A549 treated with AZD9567 at 1 μM for 4 hours (cell line): ENCODE results near the gene OPTN. TPM values are rescaled to one million over a fixed set of nuclear protein-coding genes. Genes with fewer than 3 reads are reported as not detected.

Experiments used
- total RNA-seq: library from RNA; stranded (reverse); fragments of 200-300 nt; extraction: Qiagen RNA extraction; gene quantifications from 5 replicates; pipeline ENCODE4 v1.2.3, GENCODE V29; 2022; ENCODE audit not compliant: insufficient read depth

Gene OPTN
- total RNA-seq, result 50.1 to 62.0 TPM (median 55.4 TPM) in 5 replicates

DNA sequence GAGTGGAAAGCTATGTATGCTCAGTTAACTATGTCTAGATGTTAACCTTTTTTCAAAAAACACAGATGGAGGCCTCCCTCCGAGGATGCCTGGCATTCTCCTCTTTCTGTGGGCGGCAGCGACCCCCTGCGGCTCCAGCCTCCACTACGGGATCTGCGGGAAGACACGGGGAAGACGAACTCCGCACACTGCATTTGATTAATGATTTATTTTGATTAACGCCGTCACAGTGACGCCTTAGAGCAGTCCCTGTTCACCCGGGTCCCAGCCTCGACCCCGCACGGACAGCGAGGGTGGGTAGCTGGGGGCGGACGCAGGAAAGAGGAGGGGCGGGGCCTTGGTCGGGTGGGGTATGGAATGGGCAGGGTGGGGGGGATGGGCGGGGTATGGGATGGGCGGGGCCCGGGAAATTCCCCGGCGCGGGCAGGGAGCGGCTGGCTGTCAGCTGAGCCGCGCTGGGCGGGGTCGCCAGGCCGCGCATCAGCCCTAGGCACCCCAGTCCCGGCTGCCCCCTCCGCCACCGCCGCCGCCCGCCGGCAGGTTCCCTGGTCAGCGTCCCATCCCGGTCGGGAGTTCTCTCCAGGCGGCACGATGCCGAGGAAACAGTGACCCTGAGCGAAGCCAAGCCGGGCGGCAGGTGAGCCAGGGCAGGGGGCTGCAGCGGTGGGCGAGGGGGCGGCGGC, at the start of gene OPTN:
OPTN (plus strand) TSS at position 498 of the 683 bp plus-strand sequence. CDS start 8,960 bp downstream, outside the sequence.

DNA sequence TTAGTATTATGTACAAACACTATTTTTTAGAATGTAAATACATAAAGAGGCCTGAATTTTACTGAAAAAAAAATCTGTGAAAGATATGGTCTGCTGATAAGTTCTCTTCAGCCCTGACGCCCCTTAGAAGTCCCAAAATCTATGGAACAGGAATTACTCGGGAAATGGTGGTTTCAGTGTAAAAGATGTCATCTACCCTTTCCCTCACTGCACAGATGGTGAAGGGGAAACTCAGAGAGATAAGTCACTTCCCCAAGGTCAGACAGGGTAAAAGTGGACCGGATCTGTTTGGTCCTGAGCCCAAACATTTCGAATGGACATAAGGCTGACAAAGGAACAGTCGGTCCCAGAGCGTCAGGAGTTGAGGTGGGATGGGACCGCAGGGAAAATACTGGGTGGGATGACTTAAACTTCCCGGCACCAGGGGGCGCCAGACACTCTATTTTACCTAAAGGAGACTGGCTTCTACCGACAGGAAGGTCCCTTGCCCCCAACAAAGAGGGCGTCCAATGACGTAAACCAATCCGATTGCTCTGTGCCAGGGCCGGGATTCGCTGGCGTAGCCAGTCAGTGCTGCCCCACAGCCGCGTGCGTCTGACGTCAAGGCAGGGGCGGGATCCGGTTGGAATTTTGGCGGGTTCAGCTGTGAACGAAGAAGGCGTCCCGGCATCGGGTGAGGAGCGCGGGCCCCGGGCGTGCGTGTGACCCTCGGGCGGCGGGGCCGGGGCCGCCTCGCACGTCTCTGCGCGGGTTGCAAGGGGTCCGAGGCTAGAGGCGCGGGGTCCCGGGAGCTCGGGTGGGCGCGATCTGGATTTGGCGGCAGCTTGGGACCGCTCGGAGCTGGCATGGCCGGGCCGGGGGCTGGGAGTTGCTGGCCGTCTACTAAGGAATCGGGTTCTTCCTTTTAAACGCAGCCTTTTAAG, 61.2 kb downstream of the OPTN start, which contains the start of gene MCM10:
MCM10 (plus strand) TSS at position 625 of the 923 bp plus-strand sequence. CDS start 2,645 bp downstream, outside the sequence.

Other genes with a start within 250 kb of the OPTN start
- gene CCDC3, start 98.5 kb upstream of the OPTN start, total RNA-seq, result 0.92 to 1.2 TPM (median 1.0 TPM) in 4 of 5 replicates, not detected in the other
- 22.3 to 25.4 TPM (median 23.8 TPM) in 5 replicates for gene MCM10, start 61.4 kb downstream of the OPTN start, total RNA-seq
- gene UCMA, start 134.2 kb downstream of the OPTN start, total RNA-seq, result not detected in 5 replicates
- 29.3 to 32.5 TPM (median 30.3 TPM) in 5 replicates for gene PHYH, start 199.9 kb downstream of the OPTN start, total RNA-seq
- gene SEPHS1, start 248.1 kb downstream of the OPTN start, total RNA-seq, result 56.5 to 76.3 TPM (median 59.7 TPM) in 5 replicates